GDM1 (cell line): ENCODE results near the gene CREBBP.
"Not testable (repeated sequence)": the region's sequence is repeated elsewhere in the genome, so short reads cannot be mapped to it uniquely, and the experiment has no call there.

Experiments used
- DNase-seq: peaks from one replicate; lab custom pipeline; 2025; lab: John Stamatoyannopoulos, UW

Gene CREBBP

DNA sequence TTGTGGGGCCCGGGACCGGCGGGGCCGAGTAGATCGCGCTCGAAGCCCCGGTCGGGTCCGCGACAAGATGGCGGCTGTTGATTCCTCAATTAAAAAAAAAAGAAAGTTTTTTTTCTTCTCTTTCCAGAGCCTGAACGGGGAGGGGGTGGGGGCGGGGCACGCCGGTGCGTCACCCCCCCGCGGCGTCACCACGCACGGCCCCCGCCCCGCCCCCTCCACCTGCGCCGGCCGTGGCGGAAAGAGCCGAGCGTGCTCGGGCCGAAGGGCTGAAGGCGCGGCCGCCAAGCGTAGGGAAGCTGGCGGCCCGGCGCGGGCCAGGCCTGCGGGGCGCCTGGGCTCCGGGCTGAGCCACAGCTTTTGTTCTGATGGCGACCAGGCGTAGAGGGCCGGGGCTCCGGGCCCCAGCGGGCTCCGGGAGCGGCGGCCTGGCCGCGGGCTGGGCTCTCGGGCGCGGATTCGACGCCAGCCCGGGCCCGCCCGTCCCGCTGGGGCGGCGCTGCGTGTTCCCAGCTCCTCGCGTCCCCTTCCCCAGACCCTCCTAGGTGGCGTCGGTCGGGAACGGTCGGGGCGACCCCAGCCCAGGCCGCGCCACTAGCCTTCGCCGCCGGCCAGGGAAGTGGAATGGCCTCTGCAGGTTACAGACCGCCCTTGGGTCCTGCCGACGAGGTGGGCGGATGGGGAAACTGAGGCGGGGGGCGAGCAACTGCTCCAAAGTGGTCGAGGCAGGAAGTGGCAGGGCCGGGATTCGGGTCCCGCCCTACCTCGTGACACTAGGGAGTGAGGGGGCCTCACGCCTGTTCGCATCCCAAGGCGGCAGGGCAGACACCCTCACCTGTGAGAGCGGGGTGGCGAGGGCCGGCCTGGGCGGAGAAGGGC lies at the start of gene CREBBP:
TSS of gene CREBBP (minus strand) at position 91 of the 876 bp plus-strand sequence. CDS start 797 bp downstream, outside the sequence.
- DNase-seq, result peak; percentile 86

DNA sequence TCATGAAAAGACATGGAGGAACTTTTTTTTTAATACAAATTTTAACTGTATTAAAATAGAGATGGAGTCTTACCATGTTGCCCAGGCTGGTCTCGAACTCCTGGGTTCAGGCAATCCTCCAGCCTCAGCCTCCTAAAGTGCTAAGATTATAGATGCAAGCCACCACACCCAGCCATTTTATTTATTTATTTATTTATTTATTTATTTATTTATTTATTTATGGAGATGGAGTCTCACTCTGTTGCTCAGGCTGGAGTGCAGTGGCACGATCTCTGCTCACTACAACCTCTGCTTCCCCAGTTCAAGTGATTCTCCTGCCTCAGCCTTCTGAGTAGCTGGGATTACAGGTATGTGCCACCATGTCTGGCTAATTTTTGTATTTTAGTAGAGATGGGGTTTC lies 46.6 kb upstream of the CREBBP start:
- DNase-seq, result not testable (repeated sequence)

DNA sequence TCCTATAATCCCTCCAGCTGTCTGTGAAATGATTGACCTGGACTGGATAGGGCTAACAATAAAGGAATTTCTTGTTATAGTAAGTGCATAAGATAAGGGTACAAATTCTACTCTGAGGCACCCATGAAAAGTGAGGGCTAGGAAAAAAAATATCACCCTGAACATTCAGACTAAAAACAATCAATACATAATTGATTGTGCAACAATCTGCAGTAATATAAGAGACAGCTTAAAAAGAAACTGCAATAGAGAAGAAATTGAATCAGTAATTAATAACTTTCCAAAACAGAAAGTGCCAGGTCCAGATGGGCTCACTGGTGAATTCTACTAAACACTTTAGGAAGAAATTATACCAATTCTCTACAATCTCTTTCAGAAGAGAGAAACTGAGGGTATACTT lies 44.2 kb upstream of the CREBBP start:
- DNase-seq, result no peak

DNA sequence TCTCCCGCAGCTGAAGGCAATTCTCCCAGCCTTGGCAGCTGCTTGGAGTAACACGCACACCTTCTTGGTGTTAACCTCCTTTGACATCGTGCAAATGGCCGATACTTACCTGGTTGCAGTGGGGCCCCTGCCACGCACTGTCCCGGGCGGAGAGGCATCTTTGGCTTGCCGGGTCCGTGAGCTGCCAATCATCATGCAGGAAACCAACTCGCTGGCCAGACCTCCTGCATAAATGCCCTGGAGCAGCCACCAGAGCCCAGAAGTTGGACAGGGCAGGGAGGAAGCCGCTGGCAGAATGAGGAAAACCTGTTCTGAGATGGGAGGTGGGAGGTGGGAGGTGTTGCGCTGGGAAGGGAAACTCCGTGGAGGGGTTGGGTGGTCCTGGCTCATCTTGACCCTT lies 41.7 kb upstream of the CREBBP start:
- DNase-seq, result no peak

DNA sequence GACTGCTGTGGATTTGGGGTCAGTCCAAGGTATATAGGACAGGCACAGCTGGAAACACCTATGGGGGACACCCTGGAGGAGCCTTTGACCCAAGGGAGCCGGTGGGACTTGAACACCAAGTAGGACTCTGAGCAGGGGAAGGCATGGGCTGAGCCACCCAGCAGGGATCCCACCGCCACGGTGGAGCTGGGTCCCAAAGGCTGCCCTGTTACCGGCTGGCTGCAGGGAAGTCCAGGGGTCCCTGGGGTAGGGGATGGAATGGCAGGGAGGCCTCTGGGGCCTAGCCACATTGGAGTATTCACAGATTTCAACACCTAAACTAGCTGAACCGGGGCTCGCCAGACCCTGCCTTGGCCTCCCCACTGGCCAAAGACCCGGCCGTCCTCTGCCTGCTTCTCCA lies 39.7 kb upstream of the CREBBP start:
- DNase-seq, result no peak

DNA sequence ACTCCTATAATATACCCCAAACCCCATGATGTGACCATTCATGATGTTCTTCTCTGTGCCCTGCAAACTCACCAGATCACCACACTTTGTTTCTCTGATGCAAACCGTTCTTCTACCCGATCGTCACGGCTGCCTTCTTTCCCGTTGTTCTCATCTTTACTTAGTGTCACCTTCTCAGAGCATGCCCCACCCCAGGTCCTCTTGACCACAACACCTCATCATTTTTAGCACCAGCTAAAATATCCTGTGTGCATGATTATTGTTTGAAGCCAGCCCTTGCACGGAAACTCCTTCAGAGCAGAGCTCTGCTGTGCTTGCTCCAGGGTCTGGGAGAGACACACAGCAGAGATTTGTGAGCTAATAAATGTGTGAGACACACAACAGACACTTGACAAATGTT lies 38.9 kb upstream of the CREBBP start:
- DNase-seq, result no peak

DNA sequence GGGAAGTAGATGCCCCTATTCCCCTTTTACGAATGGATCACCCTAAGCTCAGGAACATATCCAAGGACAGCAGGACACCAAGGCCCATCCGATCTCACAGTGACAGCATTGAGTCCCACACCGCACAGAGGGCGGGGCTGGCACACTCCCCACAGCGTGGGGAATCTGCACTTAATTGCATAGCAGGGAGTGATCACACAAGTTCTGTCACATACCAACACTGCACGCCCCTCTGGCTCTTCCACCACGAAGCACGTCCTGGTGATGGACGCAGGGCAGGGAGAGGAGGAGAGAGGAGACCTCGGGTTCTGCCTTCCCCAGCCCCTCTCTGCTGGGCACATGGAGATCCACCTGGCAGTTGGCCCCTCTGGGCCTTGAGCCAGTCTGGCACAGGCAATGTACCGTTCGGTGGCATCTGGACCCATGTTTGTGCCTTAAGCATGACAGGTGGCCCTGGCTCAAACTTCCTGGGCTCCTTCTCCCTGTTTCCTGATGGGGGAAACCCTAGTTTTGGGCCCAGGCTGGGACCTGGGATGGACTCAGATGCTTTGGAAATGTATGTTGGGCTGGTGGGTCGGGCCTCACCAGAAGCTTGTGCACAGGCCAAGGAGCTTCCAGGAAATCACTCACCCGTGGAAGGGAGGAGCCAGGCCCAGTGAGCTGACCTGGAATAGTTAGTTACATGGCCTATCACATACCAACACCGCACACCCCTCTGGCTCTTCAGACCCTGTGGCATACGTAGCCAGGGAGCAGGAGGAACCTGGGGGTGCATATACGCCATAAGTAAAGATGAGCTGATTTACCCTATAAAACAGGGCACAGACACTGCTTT lies 35.1 kb upstream of the CREBBP start:
- DNase-seq, result no peak

DNA sequence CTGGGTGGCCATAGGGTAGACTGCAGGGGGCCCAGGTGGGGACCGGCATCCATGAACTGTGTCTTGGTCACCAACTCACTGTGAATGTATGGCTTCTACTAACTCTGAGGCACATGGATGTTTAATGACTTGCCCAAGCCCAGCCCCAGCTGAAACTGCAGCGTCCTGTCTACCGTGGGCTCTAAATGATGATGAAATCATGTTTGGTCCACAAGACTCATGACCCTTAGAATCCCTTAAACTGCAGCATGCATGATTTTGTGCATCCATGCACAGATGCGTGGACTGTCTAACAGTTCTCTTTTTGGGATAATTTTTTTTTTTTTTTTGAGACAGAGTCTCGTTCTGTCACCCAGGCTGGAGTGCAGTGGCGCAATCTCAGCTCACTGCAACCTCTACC lies 32.4 kb upstream of the CREBBP start:
- DNase-seq, result no peak

DNA sequence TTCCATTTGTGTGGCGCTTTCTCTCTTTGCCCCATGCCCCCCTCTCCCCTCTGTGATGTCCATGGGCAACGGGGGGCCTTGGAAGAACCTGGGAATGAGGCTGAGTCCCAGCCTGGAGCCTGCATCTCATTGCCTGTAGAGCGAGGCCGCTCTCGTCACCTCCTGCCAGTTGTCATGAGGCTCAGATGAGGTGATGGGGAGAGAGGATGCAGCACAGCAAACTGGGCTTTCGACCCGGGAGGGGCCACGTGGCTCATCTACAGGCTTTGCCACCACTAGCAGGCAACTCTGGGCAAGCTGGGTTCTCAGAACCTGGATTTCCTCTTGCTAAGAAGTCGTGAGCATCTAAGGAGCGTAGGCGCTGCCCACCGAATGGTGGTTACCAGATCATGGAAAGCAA lies 31.9 kb upstream of the CREBBP start:
- DNase-seq, result no peak

DNA sequence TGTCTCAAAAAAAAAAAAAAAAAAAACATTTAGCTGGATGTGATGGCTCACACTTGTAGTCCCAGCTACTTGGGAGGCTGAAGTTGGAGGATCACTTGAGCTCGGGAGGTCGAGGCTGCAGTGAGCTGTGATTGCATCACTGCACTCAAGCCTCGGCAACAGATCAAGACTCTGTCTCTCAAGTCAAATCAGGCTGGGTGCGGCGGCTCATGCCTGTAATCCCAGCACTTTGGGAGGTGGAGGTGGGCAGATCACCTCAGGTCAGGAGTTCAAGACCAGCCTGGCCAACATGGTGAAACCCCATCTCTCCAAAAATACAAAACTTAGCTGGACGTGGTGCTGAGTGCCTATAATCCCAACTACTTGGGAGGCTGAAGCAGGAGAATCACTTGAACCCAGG lies 31.2 kb upstream of the CREBBP start:
- DNase-seq, result not testable (repeated sequence)

DNA sequence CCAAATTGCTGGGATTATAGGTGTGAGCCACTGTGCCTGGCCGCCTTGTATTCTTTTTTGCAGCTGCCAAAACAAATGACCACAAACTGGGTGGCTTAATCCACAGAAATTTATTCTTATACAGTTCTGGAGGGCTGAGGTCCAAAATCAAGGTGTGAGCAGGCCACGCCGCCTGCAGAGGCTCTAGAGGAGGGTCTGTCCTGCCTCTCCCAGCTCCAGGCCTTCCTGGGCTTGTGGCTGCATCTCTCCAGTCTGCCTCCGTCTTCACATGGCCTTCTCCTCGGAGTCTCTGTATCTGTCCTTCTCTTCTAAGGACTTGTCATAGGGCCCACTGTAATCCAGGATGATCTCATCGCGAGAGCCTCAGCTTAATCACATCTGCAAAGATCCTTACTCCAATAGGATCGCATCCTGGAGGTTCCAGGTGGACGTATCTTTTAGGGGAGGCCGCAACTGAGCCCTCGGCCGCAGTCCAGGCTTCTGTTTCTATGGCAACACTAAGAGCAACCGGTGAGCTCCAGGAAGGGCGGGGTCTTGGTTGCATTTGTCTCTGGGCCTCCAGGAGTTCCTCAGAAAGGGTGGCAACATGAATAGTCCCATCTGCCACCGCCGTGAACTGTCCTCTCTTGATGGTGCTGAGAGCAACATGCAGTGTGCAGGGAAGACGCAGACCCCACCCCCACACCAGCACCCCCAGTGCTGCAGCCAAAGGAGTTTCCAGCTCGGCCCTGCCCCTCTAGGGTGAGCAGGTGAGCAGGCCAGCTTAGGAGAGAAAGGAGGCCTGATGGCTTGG lies 29.5 kb upstream of the CREBBP start:
- DNase-seq, result no peak

DNA sequence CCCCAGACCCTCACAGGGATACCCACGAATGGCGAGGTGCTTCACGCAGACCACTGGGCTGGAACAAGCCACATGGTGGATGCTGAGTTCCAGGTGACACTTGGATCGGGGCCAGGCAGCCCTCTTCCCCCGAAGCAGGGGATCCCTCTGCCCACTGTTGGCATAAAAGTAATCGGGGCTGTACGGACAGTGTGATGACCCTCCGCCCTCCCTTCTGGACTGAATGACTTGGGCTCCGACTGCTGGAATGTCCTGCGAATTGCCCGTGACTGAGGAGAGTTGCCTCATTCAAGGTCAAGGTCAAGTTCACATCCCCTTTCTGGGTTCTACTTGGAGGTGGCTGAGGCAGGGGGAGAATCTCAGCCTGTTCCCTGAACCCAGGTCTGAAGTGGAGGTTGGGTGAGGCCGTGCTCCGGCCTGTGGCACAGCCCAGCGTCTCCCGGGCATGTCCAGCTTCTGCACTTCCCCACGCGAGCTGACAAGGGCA lies 28.5 kb upstream of the CREBBP start:
- no peak for DNase-seq

DNA sequence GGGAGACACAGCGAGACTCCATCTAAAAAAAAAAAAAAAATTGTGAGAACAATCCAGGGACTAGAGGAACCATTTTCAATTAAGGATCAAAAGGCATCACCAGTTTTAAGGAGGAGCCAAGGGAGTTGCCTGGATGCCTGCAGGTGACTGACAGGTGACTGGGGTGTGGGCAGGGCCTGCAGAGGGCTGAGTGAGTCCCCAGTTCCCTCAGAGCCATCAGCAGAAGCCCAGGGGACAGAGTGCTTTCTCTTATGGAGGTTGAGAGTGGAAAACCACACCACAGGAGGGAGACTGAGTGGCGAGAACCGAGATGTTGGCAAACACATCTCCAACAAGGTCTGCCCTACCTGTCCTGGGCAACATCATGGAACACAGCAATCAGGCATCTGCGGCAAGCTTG lies 27.1 kb upstream of the CREBBP start:
- DNase-seq, result no peak

DNA sequence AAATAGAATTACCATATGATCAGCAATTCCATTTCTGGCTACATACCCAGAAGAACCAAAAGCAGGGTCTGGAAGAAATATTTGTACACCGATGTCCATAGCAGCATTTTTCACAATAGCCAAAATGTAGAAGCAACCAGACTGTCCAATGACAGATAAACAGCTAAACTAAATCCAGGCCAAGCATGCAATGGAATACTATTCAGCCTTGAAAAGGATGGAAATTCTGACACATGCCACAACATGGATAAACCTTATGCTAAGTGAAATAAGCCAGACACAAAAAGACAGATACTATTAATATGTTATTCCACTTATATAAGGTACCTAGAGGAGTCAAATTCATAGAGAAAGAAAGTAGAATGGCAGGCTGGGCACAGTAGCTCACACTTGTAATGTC lies 25.9 kb upstream of the CREBBP start:
- DNase-seq, result no peak

DNA sequence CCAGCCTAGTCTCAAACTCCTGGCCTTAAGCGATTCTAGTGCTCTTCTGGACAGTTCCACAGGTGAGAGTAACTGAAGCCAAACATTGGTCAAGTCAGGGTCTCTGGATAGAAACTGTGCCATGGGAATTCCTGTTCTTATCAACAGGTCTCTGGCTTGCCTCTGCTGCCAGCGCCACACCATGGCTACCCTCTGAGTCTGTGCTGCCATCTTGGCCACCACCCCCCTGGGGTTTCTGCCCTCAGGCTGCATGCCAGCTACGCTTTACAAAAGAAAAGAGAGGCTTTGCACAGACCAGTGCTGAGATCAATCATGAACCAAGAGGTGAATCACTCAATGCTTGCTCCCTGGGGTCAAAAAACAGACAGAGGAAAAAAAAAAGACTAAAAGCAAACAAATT lies 24.4 kb upstream of the CREBBP start:
- no peak for DNase-seq

DNA sequence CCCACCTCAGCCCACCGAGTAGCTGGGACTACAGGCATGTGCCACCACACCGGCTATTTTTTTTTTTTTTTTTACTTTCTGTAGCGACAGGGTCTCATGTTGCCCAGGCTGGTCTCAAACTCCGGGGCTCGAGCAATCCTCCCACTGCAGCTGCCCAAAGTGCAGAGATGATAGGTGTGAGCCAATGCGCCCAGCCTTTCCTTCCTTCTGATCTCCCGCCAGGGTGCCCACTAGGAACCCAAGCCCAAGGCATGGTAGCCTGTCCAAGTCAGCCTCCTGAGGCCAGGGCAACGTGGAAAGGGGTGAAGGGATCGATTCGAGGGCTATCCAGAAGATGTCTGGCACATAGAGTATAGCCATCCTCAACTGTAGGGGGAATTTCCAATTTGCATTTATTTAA lies 9.6 kb upstream of the CREBBP start:
- DNase-seq, result no peak

DNA sequence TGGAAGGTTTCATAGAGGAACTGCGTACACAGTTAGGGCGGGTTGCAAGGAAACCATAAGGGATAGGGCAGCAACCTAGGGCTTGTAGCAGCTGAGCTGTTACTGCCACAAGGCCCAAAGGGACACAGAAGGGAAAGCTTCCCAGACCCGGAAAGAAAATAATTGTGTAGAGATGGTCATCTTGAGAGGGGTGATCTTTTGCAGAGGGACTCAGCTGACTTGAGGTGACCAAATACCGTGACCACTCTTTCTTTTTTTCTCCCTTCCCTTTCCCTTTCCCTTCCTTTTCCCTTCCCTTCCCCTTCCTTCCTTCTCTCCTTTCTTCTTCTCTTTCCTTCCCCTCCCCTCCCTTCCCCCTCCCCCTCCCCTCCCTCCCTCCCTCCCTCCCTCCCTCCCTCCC lies 8.5 kb upstream of the CREBBP start:
- DNase-seq, result no peak

DNA sequence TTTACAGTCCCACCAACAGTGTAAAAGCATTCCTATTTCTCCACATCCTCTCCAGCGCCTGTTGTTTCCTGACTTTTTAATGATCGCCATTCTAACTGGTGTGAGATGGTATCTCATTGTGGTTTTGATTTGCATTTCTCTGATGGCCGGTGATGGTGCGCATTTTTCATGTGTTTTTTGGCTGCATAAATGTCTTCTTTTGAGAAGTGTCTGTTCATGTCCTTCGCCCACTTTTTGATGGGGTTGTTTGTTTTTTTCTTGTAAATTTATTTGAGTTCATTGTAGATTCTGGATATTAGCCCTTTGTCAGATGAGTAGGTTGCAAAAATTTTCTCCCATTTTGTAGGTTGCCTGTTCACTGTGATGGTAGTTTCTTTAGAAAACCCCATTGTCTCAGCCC lies 5.5 kb upstream of the CREBBP start:
- not testable (repeated sequence) for DNase-seq

DNA sequence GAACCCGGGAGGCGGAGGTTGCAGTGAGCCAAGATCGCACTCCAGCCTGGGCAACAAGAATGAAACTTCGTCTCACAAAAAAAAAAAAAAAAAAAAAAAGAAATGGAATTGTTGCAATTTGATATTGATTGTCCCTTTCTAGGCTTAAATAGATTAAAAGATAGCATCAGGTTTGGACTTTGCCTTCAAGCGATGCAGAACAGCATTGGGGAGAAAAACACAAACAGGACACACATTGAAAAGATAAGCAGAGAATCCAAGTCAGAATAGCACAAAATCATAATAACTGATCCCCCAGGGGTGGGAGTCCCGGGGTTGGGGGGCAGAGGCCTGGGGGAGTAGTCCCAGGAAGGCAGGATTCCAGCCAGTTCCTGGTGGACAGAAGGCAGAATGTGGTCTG lies 3.9 kb upstream of the CREBBP start:
- no peak for DNase-seq

DNA sequence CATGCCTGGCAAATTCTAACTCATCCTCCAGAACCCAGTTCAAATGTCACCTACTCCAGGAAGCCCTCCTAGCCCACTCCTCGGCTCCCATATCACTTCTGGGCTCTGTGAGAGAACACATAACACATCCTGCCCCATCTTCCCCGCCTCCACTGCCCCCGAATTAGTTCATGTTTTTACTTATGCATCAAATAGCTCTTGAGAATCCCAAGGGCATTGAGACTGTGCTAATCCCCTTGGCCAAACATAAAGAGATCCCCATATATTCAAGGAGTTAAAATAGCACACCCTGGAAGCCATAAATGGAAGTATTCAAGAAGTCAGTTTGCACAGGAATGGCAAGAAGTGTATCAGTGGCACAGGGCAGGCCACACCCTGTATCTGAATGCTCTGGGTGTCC lies 2.0 kb upstream of the CREBBP start:
- DNase-seq, result no peak

DNA sequence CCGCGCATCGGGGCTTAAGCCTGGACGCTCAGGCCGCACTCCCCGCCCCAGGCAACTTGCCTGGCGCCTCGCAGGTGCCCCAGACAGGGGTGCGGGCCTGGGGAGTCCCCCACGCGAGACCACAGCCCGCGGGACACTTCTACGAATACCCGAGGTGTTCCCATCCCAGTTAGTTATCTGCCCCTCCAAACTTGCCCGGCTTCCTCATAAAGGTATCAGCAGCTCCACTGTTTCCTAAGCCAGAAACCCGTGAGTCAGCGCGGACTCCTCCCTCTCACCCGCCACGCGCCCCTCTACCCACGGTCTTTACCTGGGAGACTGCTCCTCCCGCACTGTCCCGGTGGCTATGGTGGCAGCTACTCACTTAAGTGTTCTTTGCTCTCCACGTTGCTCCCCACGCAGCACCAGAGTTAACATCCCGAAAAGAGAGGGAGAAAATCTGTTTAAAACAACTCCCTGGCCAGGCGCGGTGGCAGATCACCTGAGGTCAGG lies 1.0 kb upstream of the CREBBP start:
- no peak for DNase-seq
